Esophagus (tissue), 2 donors: ENCODE data around the gene ZNF615. TPM values are rescaled to one million over a fixed set of nuclear protein-coding genes. Genes with fewer than 3 reads are reported as not detected.
"Not testable (repeated sequence)": the region's sequence is repeated elsewhere in the genome, so short reads cannot be mapped to it uniquely, and the experiment has no call there.

Experiments used
- H3K27ac ChIP-seq, 2 donors: one replicate each; pipeline ENCODE4 v1.5.1; 2013; ENCODE audit warnings: low read depth in 2 of 2, mild to moderate bottlenecking in 2 of 2, inconsistent platforms in 1 of 2, low read length in 1 of 2, moderate library complexity in 1 of 2
- H3K27me3 ChIP-seq, 2 donors: one replicate each; pipeline ENCODE4 v1.6.1; 2013; ENCODE audit warnings: low read length in 2 of 2, control low read depth in 1 of 2, mild to moderate bottlenecking in 1 of 2; ENCODE audit not compliant: insufficient read depth in 2 of 2, control insufficient read depth in 1 of 2
- H3K36me3 ChIP-seq, 2 donors: one replicate each; pipeline ENCODE4 v1.6.1; 2013; ENCODE audit warnings: low read length in 1 of 2; ENCODE audit not compliant: control insufficient read depth in 2 of 2, insufficient read depth in 2 of 2
- H3K4me1 ChIP-seq, 2 donors: one replicate each; pipeline ENCODE4 v1.6.1; 2013; ENCODE audit warnings: low read length in 1 of 2; ENCODE audit not compliant: control insufficient read depth in 2 of 2, insufficient read depth in 2 of 2
- H3K4me3 ChIP-seq, 2 donors: one replicate each; pipeline ENCODE4 v1.5.1; 2013; ENCODE audit warnings: low read length in 2 of 2, mild to moderate bottlenecking in 2 of 2, low read depth in 1 of 2, moderate library complexity in 1 of 2
- H3K9me3 ChIP-seq, 2 donors: one replicate each; pipeline ENCODE4 v1.6.1; 2013; ENCODE audit warnings: mild to moderate bottlenecking in 2 of 2, low read depth in 1 of 2, low read length in 1 of 2, moderate library complexity in 1 of 2; ENCODE audit not compliant: control insufficient read depth in 2 of 2, insufficient read depth in 1 of 2
- WGBS, 2 donors: extraction: QIAGEN DNeasy Blood & Tissue Kit; methylation state at CpG; one replicate each; pipeline ENCODE4 v1.1.7; 2013; 5-methylcytosine and 5-hydroxymethylcytosine counted together
- polyA plus RNA-seq, 2 donors: library from polyadenylated mRNA; stranded (reverse); fragments of 200-250 nt; gene quantifications; one replicate each; pipeline ENCODE4 v1.2.3, GENCODE V29; 2013
- donor health status: healthy with polysubstance abuse.
- donor health status: Bipolar disorder and iron deficiency.

ZNF615 gene
- polyA plus RNA-seq, 2 donors, result 1.9 to 3.1 TPM

- H3K36me3 ChIP-seq, H3K4me1 ChIP-seq, H3K27ac ChIP-seq, H3K4me3 ChIP-seq, H3K27me3 ChIP-seq: not testable (repeated sequence)
- WGBS, 2 donors, result 33 to 35% methylated on average over 7 of the region's 7 CpGs
- peaks cover 19 to 21% of the 10 kb centered on the region in 2 donors for H3K9me3 ChIP-seq
Observed at GRCh38 chr19:51960621-51961233, 47.3 kb downstream of the ZNF615 start.

DNA sequence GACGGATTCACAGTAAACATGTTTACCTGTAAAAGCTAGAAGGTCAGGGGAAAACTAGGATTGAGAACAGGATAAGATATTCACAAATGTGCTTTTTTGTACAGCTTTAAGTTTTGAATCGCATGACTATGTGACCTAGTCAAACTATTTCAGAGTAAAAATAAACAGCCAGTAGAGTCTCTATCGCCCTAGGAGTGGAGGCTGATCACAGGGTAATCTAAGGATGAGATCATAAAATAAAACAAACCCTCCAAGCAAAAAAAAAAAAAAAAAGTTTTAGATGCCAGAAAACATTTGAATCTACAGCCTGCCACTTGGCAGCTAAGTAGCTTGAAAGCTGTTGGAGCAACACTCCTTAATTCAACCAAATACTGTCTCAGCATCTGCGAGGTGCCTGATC lies 48.2 kb downstream of the ZNF615 start:
- Histone ChIP-seq H3K9me3 (peaks cover 10 to 15% of the 10 kb centered on the region in 2 donors), H3K27ac (no peak overlapping the region), H3K4me3 (no peak overlapping the region), H3K27me3 (no peaks in the 10 kb centered on the region), H3K4me1 (no peaks in the 10 kb centered on the region), H3K36me3 (peaks cover 0 to under 1% of the 10 kb centered on the region in 2 donors)
- WGBS, 2 donors, result 62 to 72% methylated on average over 4 of the region's 4 CpGs

- not testable (repeated sequence) for H3K4me1 ChIP-seq, H3K4me3 ChIP-seq, H3K36me3 ChIP-seq, H3K27ac ChIP-seq, H3K27me3 ChIP-seq
- 59 to 67% methylated on average over 4 of the region's 4 CpGs for WGBS, 2 donors
- peaks cover 9 to 15% of the 10 kb centered on the region in 2 donors for H3K9me3 ChIP-seq
Observed at GRCh38 chr19:51957846-51958245, 50.2 kb downstream of the ZNF615 start.

- Histone ChIP-seq H3K9me3 (peaks cover 30 to 33% of the 10 kb centered on the region in 2 donors), H3K4me3 (peak overlapping the region in 1 of 2 donors; percentile 16), H3K36me3 (peaks cover 10 to 12% of the 10 kb centered on the region in 2 donors), H3K27ac (no peak overlapping the region), H3K27me3 (no peaks in the 10 kb centered on the region), H3K4me1 (no peaks in the 10 kb centered on the region)
- WGBS, 2 donors, result 22 to 28% methylated on average over 25 of the region's 25 CpGs
Observed at GRCh38 chr19:51948975-51949374, 59.0 kb downstream of the ZNF615 start.

DNA sequence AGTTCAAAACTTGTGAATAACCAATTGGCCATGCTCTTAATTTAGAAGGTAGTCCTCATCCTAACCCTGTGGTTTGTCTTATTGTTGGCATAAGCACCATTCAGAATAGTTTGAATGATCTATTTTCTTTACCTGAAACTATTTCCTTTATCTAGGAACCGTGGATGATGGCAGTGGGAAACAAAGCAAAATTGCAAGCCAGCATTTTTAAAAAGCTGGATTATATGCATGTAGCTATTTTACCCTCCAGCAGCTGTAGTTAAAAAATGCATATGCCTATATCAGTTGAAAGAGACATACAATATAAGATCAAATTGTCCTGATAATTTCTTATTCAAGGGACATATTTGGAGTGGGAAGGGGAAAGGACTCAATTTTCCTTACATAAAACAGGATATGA lies 61.4 kb downstream of the ZNF615 start:
- Histone ChIP-seq H3K36me3 (peaks cover 23 to 27% of the 10 kb centered on the region in 2 donors), H3K27ac (no peak overlapping the region), H3K27me3 (no peaks in the 10 kb centered on the region), H3K4me3 (no peak overlapping the region), H3K9me3 (peaks cover 39 to 40% of the 10 kb centered on the region in 2 donors), H3K4me1 (no peaks in the 10 kb centered on the region)
- 82 to 83% methylated on average over 1 of the region's 1 CpG for WGBS, 2 donors

DNA sequence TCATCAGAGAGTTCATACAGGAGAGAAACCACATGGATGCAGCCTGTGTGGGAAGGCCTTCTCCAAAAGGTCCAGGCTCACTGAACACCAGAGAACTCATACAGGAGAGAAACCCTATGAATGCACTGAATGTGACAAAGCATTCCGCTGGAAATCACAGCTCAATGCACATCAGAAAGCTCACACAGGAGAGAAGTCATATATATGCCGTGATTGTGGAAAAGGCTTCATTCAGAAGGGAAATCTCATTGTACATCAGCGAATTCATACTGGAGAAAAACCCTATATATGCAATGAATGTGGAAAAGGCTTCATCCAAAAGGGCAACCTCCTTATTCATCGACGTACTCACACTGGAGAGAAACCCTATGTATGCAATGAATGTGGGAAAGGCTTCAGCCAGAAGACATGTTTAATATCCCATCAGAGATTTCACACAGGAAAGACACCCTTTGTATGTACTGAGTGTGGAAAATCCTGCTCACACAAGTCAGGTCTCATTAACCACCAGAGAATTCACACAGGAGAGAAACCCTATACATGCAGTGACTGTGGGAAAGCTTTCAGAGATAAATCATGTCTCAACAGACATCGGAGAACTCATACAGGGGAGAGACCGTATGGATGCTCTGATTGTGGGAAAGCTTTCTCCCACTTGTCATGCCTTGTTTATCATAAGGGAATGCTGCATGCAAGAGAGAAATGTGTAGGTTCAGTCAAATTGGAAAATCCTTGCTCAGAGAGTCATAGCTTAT lies 63.0 kb downstream of the ZNF615 start:
- Histone ChIP-seq H3K27me3 (no peaks in the 10 kb centered on the region), H3K4me1 (no peaks in the 10 kb centered on the region), H3K9me3 (peaks cover 39 to 45% of the 10 kb centered on the region in 2 donors), H3K4me3 (no peak overlapping the region), H3K36me3 (peaks cover 35 to 44% of the 10 kb centered on the region in 2 donors), H3K27ac (no peak overlapping the region)
- WGBS, 2 donors, result 92 to 96% methylated on average over 7 of the region's 7 CpGs

Other genes starting within 250 kb of the ZNF615 start
- gene FPR2, start 247.0 kb downstream of the ZNF615 start, polyA plus RNA-seq, result under 1 TPM; 0.04 to 0.12 TPM
- gene FPR3, start 213.1 kb downstream of the ZNF615 start, polyA plus RNA-seq, result 1 to 10 TPM in 1 of 2 donors, under 1 TPM in 1; 0.26 to 1.1 TPM
- gene ZNF577, start 120.3 kb downstream of the ZNF615 start, polyA plus RNA-seq, result 1 to 10 TPM; 7.3 to 9.6 TPM
- 1 to 10 TPM; 2.2 to 5.3 TPM for gene ZNF649, start 103.2 kb downstream of the ZNF615 start, polyA plus RNA-seq
- gene ZNF613, start 80.7 kb downstream of the ZNF615 start, polyA plus RNA-seq, result 1 to 10 TPM; 1.7 to 4.0 TPM
- gene ZNF350, start 21.4 kb downstream of the ZNF615 start, polyA plus RNA-seq, result 1 to 10 TPM; 5.1 to 6.4 TPM
- 1 to 10 TPM; 1.0 to 2.6 TPM for gene ZNF614, start 20.2 kb upstream of the ZNF615 start, polyA plus RNA-seq
- 10 to 100 TPM in 1 of 2 donors, 1 to 10 TPM in 1; 6.8 to 10.1 TPM for gene ZNF432, start 40.6 kb upstream of the ZNF615 start, polyA plus RNA-seq
- gene ZNF841, start 87.6 kb upstream of the ZNF615 start, polyA plus RNA-seq, result 1 to 10 TPM; 8.1 to 8.5 TPM
- gene ZNF616, start 131.7 kb upstream of the ZNF615 start, polyA plus RNA-seq, result 1 to 10 TPM; 1.4 to 1.7 TPM
- 1 to 10 TPM; 3.0 to 4.4 TPM for gene ZNF836, start 163.4 kb upstream of the ZNF615 start, polyA plus RNA-seq
- gene PPP2R1A, start 181.8 kb upstream of the ZNF615 start, polyA plus RNA-seq, result 100 to 1,000 TPM; 108 to 130 TPM